H1 (cell line): ENCODE measurements around the gene SLC27A5. TPM values are rescaled to one million over a fixed set of nuclear protein-coding genes. Genes with fewer than 3 reads are reported as not detected.

Experiments used
- CTCF ChIA-PET: fragments of 300-600 bp; sonication (Branson Sonifier 250); formaldehyde crosslinking; loops from one replicate; lab custom pipeline; 2021; ENCODE audit not compliant: partially characterized antibody; lab: Charles Lee
- POLR2A ChIA-PET: fragments of 300-600 bp; sonication (Branson Sonifier 250); formaldehyde crosslinking; loops from one replicate; lab custom pipeline; 2021; ENCODE audit warnings: inconsistent platforms; ENCODE audit not compliant: partially characterized antibody; lab: Charles Lee
- DNase-seq, 2 experiments: peaks; one replicate each; pipeline versions ENCODE4 v3.0.0 to v3.0.0-alpha.2; 2010 to 2022; ENCODE audit warnings: low spot score in 2 of 2, low read depth in 1 of 2, mixed read lengths in 1 of 2
- FAIRE-seq: peaks from 2 replicates; lab custom pipeline; 2011; peaks lifted over from hg19 to GRCh38; lab: Jason Lieb, UNC
- H2AFZ ChIP-seq: 2 replicates; pipeline ENCODE4 v1.8.1; 2012; ENCODE audit warnings: low read length, inconsistent platforms
- H2AK5ac ChIP-seq: 2 replicates; pipeline ENCODE4 v1.6.1; 2013; ENCODE audit warnings: low read depth, low read length
- H2BK120ac ChIP-seq: replicated peaks from 2 replicates; pipeline ENCODE3; 2013; ENCODE audit warnings: low read depth, low read length, inconsistent platforms
- H2BK12ac ChIP-seq: 2 replicates; pipeline ENCODE4 v1.6.1; 2013; ENCODE audit warnings: low read depth, low read length
- H2BK15ac ChIP-seq: 2 replicates; pipeline ENCODE4 v1.6.1; 2013; ENCODE audit warnings: low read length
- H2BK20ac ChIP-seq: 2 replicates; pipeline ENCODE4 v1.6.1; 2013; ENCODE audit warnings: low read length
- H2BK5ac ChIP-seq: 2 replicates; pipeline ENCODE4 v1.6.1; 2013; ENCODE audit warnings: low read depth, low read length
- H3K14ac ChIP-seq: 2 replicates; pipeline ENCODE4 v1.6.1; 2013; ENCODE audit warnings: inconsistent platforms; ENCODE audit not compliant: insufficient read length
- H3K18ac ChIP-seq: 2 replicates; pipeline ENCODE4 v1.6.1; 2013; ENCODE audit warnings: low read length; ENCODE audit errors: extremely low read depth
- H3K23ac ChIP-seq: 2 replicates; pipeline ENCODE4 v1.6.1; 2013; ENCODE audit warnings: inconsistent platforms; ENCODE audit not compliant: insufficient read length
- H3K23me2 ChIP-seq: 2 replicates; pipeline ENCODE4 v1.6.1; 2013; ENCODE audit warnings: low read depth, low read length
- H3K27ac ChIP-seq: 2 replicates; pipeline ENCODE4 v1.6.1; 2011; ENCODE audit warnings: low read depth, low read length, inconsistent platforms
- H3K27me3 ChIP-seq, 4 experiments: replicated peaks in 1 of 4; 1 replicate in 1 of 4; 2 replicates in 3 of 4; pipeline versions ENCODE4 v1.6.1 to v1.8.1; 2011 to 2013; ENCODE audit warnings: low read length in 3 of 4, mild to moderate bottlenecking in 3 of 4, inconsistent platforms in 2 of 4, mixed read lengths in 2 of 4, moderate library complexity in 1 of 4; ENCODE audit not compliant: control insufficient read depth in 3 of 4, insufficient read depth in 3 of 4; ENCODE audit errors: extremely low read depth in 1 of 4
- H3K36me3 ChIP-seq, 4 experiments: 2 replicates each; pipeline versions ENCODE4 v1.6.1 to v1.8.1; 2011 to 2013; ENCODE audit warnings: mild to moderate bottlenecking in 4 of 4, low read length in 3 of 4, moderate library complexity in 2 of 4, control low read depth in 1 of 4, inconsistent platforms in 1 of 4; ENCODE audit not compliant: insufficient read depth in 4 of 4, control insufficient read depth in 2 of 4
- H3K4ac ChIP-seq: replicated peaks from 2 replicates; pipeline ENCODE3; 2013; ENCODE audit warnings: low read length, low read depth, mixed read lengths, inconsistent platforms; ENCODE audit not compliant: insufficient read length
- H3K4me1 ChIP-seq, 4 experiments: replicated peaks in 1 of 4; 1 replicate in 1 of 4; 2 replicates in 3 of 4; pipeline versions ENCODE4 v1.6.1 to v1.8.1; 2011 to 2013; ENCODE audit warnings: low read length in 3 of 4, inconsistent platforms in 2 of 4, mixed read lengths in 1 of 4; ENCODE audit not compliant: insufficient read depth in 4 of 4, control insufficient read depth in 3 of 4
- H3K4me2 ChIP-seq, 2 experiments: 2 replicates each; pipeline versions ENCODE4 v1.6.1 to v1.8.1; 2011 to 2013; ENCODE audit warnings: low read depth in 2 of 2, low read length in 2 of 2, control low read depth in 1 of 2, inconsistent platforms in 1 of 2, mild to moderate bottlenecking in 1 of 2; ENCODE audit not compliant: insufficient read depth in 1 of 2
- H3K4me3 ChIP-seq, 4 experiments: fragments of 200-600, 300-600 bp in 1 of 4; sonication (generic), shearing (Covaris generic), sonication (Bioruptor Twin) in 1 of 4; 2 replicates each; pipeline versions ENCODE4 v1.5.1 to v1.8.1; 2011 to 2016; ENCODE audit warnings: low read length in 4 of 4, low read depth in 3 of 4, control low read depth in 2 of 4, inconsistent platforms in 2 of 4, mild to moderate bottlenecking in 2 of 4, mixed read lengths in 1 of 4, moderate library complexity in 1 of 4; ENCODE audit not compliant: insufficient read depth in 2 of 4; ENCODE audit errors: extremely low read depth in 1 of 4
- H3K56ac ChIP-seq: replicated peaks from 2 replicates; pipeline ENCODE3; 2013; ENCODE audit warnings: low read depth, mild to moderate bottlenecking, mixed read lengths, low read length, inconsistent platforms; ENCODE audit not compliant: insufficient read length
- H3K79me1 ChIP-seq: 2 replicates; pipeline ENCODE4 v1.6.1; 2013; ENCODE audit warnings: low read depth, low read length, control low read depth
- H3K79me2 ChIP-seq, 2 experiments: 2 replicates each; pipeline versions ENCODE4 v1.6.1 to v1.8.1; 2012 to 2013; ENCODE audit warnings: low read length in 2 of 2, mild to moderate bottlenecking in 2 of 2, inconsistent platforms in 1 of 2; ENCODE audit not compliant: insufficient read depth in 2 of 2, control insufficient read depth in 1 of 2
- H3K9ac ChIP-seq, 4 experiments: replicated peaks in 1 of 4; 1 replicate in 1 of 4; 2 replicates in 3 of 4; pipeline versions ENCODE4 v1.6.1 to v1.8.1; 2011 to 2013; ENCODE audit warnings: low read depth in 3 of 4, low read length in 3 of 4, control low read depth in 2 of 4, mild to moderate bottlenecking in 2 of 4, moderate library complexity in 2 of 4, inconsistent platforms in 1 of 4; ENCODE audit errors: extremely low read depth in 1 of 4
- H3K9me3 ChIP-seq, 2 experiments: 2 replicates each; pipeline versions ENCODE4 v1.6.1 to v1.8.1; 2012 to 2013; ENCODE audit warnings: mild to moderate bottlenecking in 2 of 2, moderate library complexity in 2 of 2, control low read depth in 1 of 2, inconsistent platforms in 1 of 2, low read depth in 1 of 2, low read length in 1 of 2, mixed read lengths in 1 of 2; ENCODE audit not compliant: insufficient read depth in 2 of 2
- H4K20me1 ChIP-seq, 2 experiments: replicated peaks in 1 of 2; 2 replicates each; pipeline versions ENCODE3 to v1.8.1; 2011 to 2013; ENCODE audit warnings: inconsistent platforms in 2 of 2, low read length in 2 of 2, mild to moderate bottlenecking in 1 of 2; ENCODE audit not compliant: insufficient read depth in 2 of 2, control insufficient read depth in 1 of 2
- H4K5ac ChIP-seq: 2 replicates; pipeline ENCODE4 v1.6.1; 2013; ENCODE audit warnings: low read length, low read depth, mixed read lengths, inconsistent platforms; ENCODE audit not compliant: insufficient read length
- H4K8ac ChIP-seq: 2 replicates; pipeline ENCODE4 v1.8.0; 2013; ENCODE audit warnings: mild to moderate bottlenecking, moderate library complexity, low read length, inconsistent platforms; ENCODE audit not compliant: insufficient read depth; ENCODE audit errors: extremely low read depth
- H4K91ac ChIP-seq: replicated peaks from 2 replicates; pipeline ENCODE3; 2013; ENCODE audit warnings: low read length, mixed read lengths, inconsistent platforms; ENCODE audit not compliant: insufficient read length
- BCL11A ChIP-seq, 2 experiments: IDR thresholded peaks; one replicate each; pipeline ENCODE4 v1.6.1; 2011; ENCODE audit warnings: low read depth in 2 of 2, low read length in 2 of 2, mild to moderate bottlenecking in 2 of 2
- CHD1 ChIP-seq: IDR thresholded peaks from 2 replicates; pipeline ENCODE4 v1.6.1; 2012; ENCODE audit warnings: low read depth, low read length, improper control_type of control experiment
- POLR2A ChIP-seq, 2 experiments: IDR thresholded peaks; 1 replicate in 1 of 2; 2 replicates in 1 of 2; pipeline ENCODE4 v1.6.1; 2011; ENCODE audit warnings: low read depth in 2 of 2, low read length in 2 of 2, mild to moderate bottlenecking in 2 of 2; ENCODE audit errors: control extremely low read depth in 1 of 2
- RAD21 ChIP-seq, 2 experiments: IDR thresholded peaks in 1 of 2; conservative IDR thresholded peaks in 1 of 2; 2 replicates each; pipeline ENCODE4 v1.6.1; 2011; ENCODE audit warnings: low read depth in 2 of 2, low read length in 2 of 2, improper control_type of control experiment in 1 of 2, inconsistent platforms in 1 of 2, mild to moderate bottlenecking in 1 of 2, moderate library complexity in 1 of 2
- TAF7 ChIP-seq: optimal IDR thresholded peaks from 2 replicates; pipeline ENCODE3; 2011; ENCODE audit warnings: low read depth, mild to moderate bottlenecking, inconsistent platforms, low read length, moderate library complexity, borderline replicate concordance
- WGBS, 2 experiments: shearing (Covaris generic) in 1 of 2; methylation state at CpG; one replicate each; pipeline versions ENCODE4 v1.1.6 to v1.1.7; 2013 to 2015; ENCODE audit warnings: low lambda C conversion rate in 2 of 2, mixed read lengths in 2 of 2, inconsistent platforms in 1 of 2, low coverage in 1 of 2, missing lambda C conversion rate in 1 of 2; ENCODE audit not compliant: insufficient replicate concordance in 2 of 2, insufficient coverage in 1 of 2, insufficient read length in 1 of 2; ENCODE audit errors: extremely low coverage in 1 of 2, missing lambda C conversion rate in 1 of 2; 5-methylcytosine and 5-hydroxymethylcytosine counted together
- polyA plus RNA-seq, 7 experiments: library from polyadenylated mRNA; depleted of rRNA in 3 of 7; stranded (reverse) in 5 of 7; unstranded in 2 of 7; fragments of >200 nt in 5 of 7; fragments of 200-250 nt in 2 of 7; gene quantifications; 1 replicate in 5 of 7; 2 replicates in 1 of 7; 4 replicates in 1 of 7; pipeline versions ENCODE4 v1.2.1 to v1.2.3, GENCODE V29; 2011 to 2013; ENCODE audit warnings: missing spikeins in 2 of 7, mixed read lengths in 2 of 7
- total RNA-seq: library from RNA; stranded (reverse); fragmentation: NEBNext Ultra II Directional; extraction: Animal tissue kit (Norgen Biotek cat#: 25700); gene quantifications from 2 replicates; pipeline ENCODE4 v1.2.1, GENCODE V29; 2021

The SLC27A5 gene
- total and polyA plus RNA-seq, 2 of the 8 experiments (the other 6 are each of a cell fraction or from before 2014, with no cell fraction given): 25.1 to 80.5 TPM

- H3K9me3 ChIP-seq: no peaks in the 10 kb centered on the region
- H3K27me3 ChIP-seq: no peaks in the 10 kb centered on the region
- H2AFZ ChIP-seq: no peak overlapping the region
- no peaks in the 10 kb centered on the region for H3K23me2 ChIP-seq
- H3K36me3 ChIP-seq: peaks cover 0 to 5% (median 2%) of the 10 kb centered on the region in 4 experiments; a peak in 3 of 8 replicates
- H2BK12ac ChIP-seq: no peak overlapping the region
- H2BK120ac ChIP-seq: no peak overlapping the region
- no peak overlapping the region for H3K4me3 ChIP-seq
- no peak overlapping the region for H4K8ac ChIP-seq
- H3K4me1 ChIP-seq: no peaks in the 10 kb centered on the region
- no peak overlapping the region for H3K18ac ChIP-seq
- no peak overlapping the region for H3K56ac ChIP-seq
- no peak for FAIRE-seq
- H3K4me2 ChIP-seq: no peak overlapping the region
- H3K79me2 ChIP-seq: no peaks in the 10 kb centered on the region; a peak in 1 of 4 replicates
- H4K5ac ChIP-seq: no peak overlapping the region
- no peak for TF ChIP-seq POLR2A (IDR thresholded peaks at IDR 0.05; ENCODE audit: control extremely low read depth in 1 of 2, low read depth in 2 of 2, low read length in 2 of 2)
- no peak for TF ChIP-seq CHD1
- TF ChIP-seq BCL11A (IDR thresholded peaks at IDR 0.05; ENCODE audit: low read depth in 2 of 2, low read length in 2 of 2): no peak
- no peak for TF ChIP-seq TAF7
- no peak for TF ChIP-seq RAD21 (IDR thresholded peaks at IDR 0.05 in 1 of 2, conservative IDR thresholded peaks at IDR 0.05 in 1 of 2; ENCODE audit: low read depth in 2 of 2, low read length in 2 of 2)
- H3K4ac ChIP-seq: no peak overlapping the region
- H4K20me1 ChIP-seq: no peaks in the 10 kb centered on the region
- no peak overlapping the region for H2BK20ac ChIP-seq
- H2BK15ac ChIP-seq: no peak overlapping the region
- no peak overlapping the region for H2BK5ac ChIP-seq
- no peak overlapping the region for H3K23ac ChIP-seq
- WGBS, 2 experiments: 68% methylated on average over 2 of the region's 2 CpGs; no CpG with 5 or more reads in 1 of the 2 experiments
- no peak for DNase-seq
- no peak overlapping the region for H2AK5ac ChIP-seq
- H3K9ac ChIP-seq: no peak overlapping the region
- H3K27ac ChIP-seq: no peak overlapping the region
- ChIA-PET CTCF (interaction anchor here (1.1 kb wide), 1 partner anchor 59 kb away, joined by 3 read pairs; the partner anchor contains the start of gene ZBTB45), POLR2A (interaction anchor here (1.0 to 1.5 kb wide), 2 partner anchors 9 to 16 kb away, joined by 3 to 4 read pairs; partner anchors contain the start of genes ZNF324B and ZNF446)
- H3K79me1 ChIP-seq: no peaks in the 10 kb centered on the region
- no peak overlapping the region for H3K14ac ChIP-seq
- no peak overlapping the region for H4K91ac ChIP-seq
These were observed 51.8 kb downstream of the SLC27A5 start for GRCh38 chr19:58460039-58460438.
